ENCODE measurements around the gene CYP39A1.

GRCh38 chr6:46648869-46649492 lies 3.6 kb downstream of the CYP39A1 start:
- TF ChIP-seq POLR2A (IDR thresholded peaks at IDR 0.05) (no peak), CTCF (IDR thresholded peaks at IDR 0.05) (no peak)

Data from prostate gland (tissue), 2 donors.